Gastroesophageal sphincter (tissue), 4 donors: Measurements from ENCODE around the gene POMT2. TPM values are rescaled to one million over a fixed set of nuclear protein-coding genes. Genes with fewer than 3 reads are reported as not detected.

Source experiments
- ATAC-seq: fragments of 150-250 bp; one replicate; pipeline ENCODE4 v1.9.1; 2016; ENCODE audit warnings: mild to moderate bottlenecking, moderate library complexity
- H3K27ac ChIP-seq, 4 donors: fragments of 200-600 bp; sonication (generic) in 3 of 4; 1 replicate in 3 of 4; 2 replicates in 1 of 4; pipeline ENCODE4 v1.5.1; 2016 to 2019
- H3K27me3 ChIP-seq: fragments of 200-600 bp; sonication (generic); one replicate; pipeline ENCODE4 v1.5.1; 2019
- H3K36me3 ChIP-seq, 2 donors: fragments of 200-600 bp; sonication (generic); one replicate each; pipeline ENCODE4 v1.5.1; 2019; ENCODE audit warnings: control low read depth in 1 of 2
- H3K4me1 ChIP-seq, 3 donors: fragments of 200-600 bp; sonication (generic); 1 replicate in 2 of 3; 2 replicates in 1 of 3; pipeline ENCODE4 v1.5.1; 2016 to 2019; ENCODE audit warnings: control low read depth in 2 of 3
- H3K4me3 ChIP-seq, 2 donors: fragments of 200-600 bp; sonication (generic); one replicate each; pipeline ENCODE4 v1.5.1; 2019; ENCODE audit warnings: mild to moderate bottlenecking in 1 of 2, moderate library complexity in 1 of 2
- H3K9me3 ChIP-seq, 3 donors: fragments of 200-600 bp; sonication (generic); one replicate each; pipeline ENCODE4 v1.5.1; 2017 to 2019; ENCODE audit warnings: control low read depth in 2 of 3
- CTCF ChIP-seq, 4 experiments: fragments of 200-600 bp in 2 of 4; fragments of 450-650 bp in 2 of 4; sonication (generic) in 1 of 4; IDR thresholded peaks; one replicate each; pipeline ENCODE4 v1.5.1; 2017 to 2019; ENCODE audit warnings: antibody characterized with exemption in 4 of 4, mild to moderate bottlenecking in 2 of 4, moderate library complexity in 2 of 4
- EP300 ChIP-seq: sonication (generic); formaldehyde crosslinking; IDR thresholded peaks from one replicate; pipeline ENCODE4 v1.6.1; 2017; ENCODE audit warnings: antibody characterized with exemption, mild to moderate bottlenecking
- POLR2A ChIP-seq, 2 donors: fragments of 450-650 bp; IDR thresholded peaks; one replicate each; pipeline ENCODE4 v1.6.1; 2017; ENCODE audit warnings: antibody characterized with exemption in 2 of 2, mild to moderate bottlenecking in 2 of 2, moderate library complexity in 1 of 2
- POLR2AphosphoS5 ChIP-seq: sonication (generic); formaldehyde crosslinking; IDR thresholded peaks from one replicate; pipeline ENCODE4 v1.6.1; 2017; ENCODE audit warnings: antibody characterized with exemption
- WGBS, 2 donors: methylation state at CpG; one replicate each; pipeline ENCODE4 v1.1.5; 2018; ENCODE audit warnings: low coverage in 1 of 2; 5-methylcytosine and 5-hydroxymethylcytosine counted together
- total RNA-seq, 4 donors: library from RNA; depleted of rRNA; stranded (reverse); fragments of >200 nt; gene quantifications; one replicate each; pipeline ENCODE4 v1.1.0, GENCODE V29; 2016

POMT2 gene
- total RNA-seq, 4 donors from 2014 or later, result 8.1 to 20.9 (median 14.4) TPM

- no peak overlapping the region for H3K27ac ChIP-seq
- no peaks in the 10 kb centered on the region for H3K4me1 ChIP-seq
- no peaks in the 10 kb centered on the region for H3K9me3 ChIP-seq
- H3K36me3 ChIP-seq, result no peaks in the 10 kb centered on the region
- WGBS, 2 donors, result 100% methylated on average over 1 to 2 of the region's 7 CpGs
- TF ChIP-seq POLR2AphosphoS5 (no peak), POLR2A (IDR thresholded peaks at IDR 0.05) (no peak), CTCF (IDR thresholded peaks at IDR 0.05) (no peak), EP300 (no peak)
- ATAC-seq, result no peak
- no peak overlapping the region for H3K4me3 ChIP-seq
- H3K27me3 ChIP-seq, result peaks cover 13% of the 10 kb centered on the region
Measured at GRCh38 chr14:77248666-77249065, 72.0 kb downstream of the POMT2 start.

- H3K27me3 ChIP-seq, result peaks cover 9% of the 10 kb centered on the region
- no peaks in the 10 kb centered on the region for H3K36me3 ChIP-seq
- TF ChIP-seq POLR2A (IDR thresholded peaks at IDR 0.05), result no peak
- TF ChIP-seq CTCF (IDR thresholded peaks at IDR 0.05), result no peak
- TF ChIP-seq EP300, result no peak
- TF ChIP-seq POLR2AphosphoS5, result no peak
- WGBS, 2 donors, result 78 to 92% methylated on average over 1 of the region's 1 CpG
- no peaks in the 10 kb centered on the region for H3K9me3 ChIP-seq
- H3K4me3 ChIP-seq, result no peak overlapping the region
- H3K27ac ChIP-seq, result no peak overlapping the region
- ATAC-seq, result no peak
- H3K4me1 ChIP-seq, result no peaks in the 10 kb centered on the region
Measured at GRCh38 chr14:77246784-77247183, 73.9 kb downstream of the POMT2 start.

- TF ChIP-seq EP300, result no peak
- no peak for TF ChIP-seq POLR2AphosphoS5
- no peaks in the 10 kb centered on the region for H3K4me1 ChIP-seq
- no peak overlapping the region for H3K4me3 ChIP-seq
- H3K27me3 ChIP-seq, result peaks cover 9% of the 10 kb centered on the region
- H3K36me3 ChIP-seq, result no peaks in the 10 kb centered on the region
- ATAC-seq, result no peak
- no peak overlapping the region for H3K27ac ChIP-seq
- H3K9me3 ChIP-seq, result no peaks in the 10 kb centered on the region
- WGBS, 2 donors, result 67 to 83% methylated on average over 1 to 2 of the region's 4 CpGs
Measured at GRCh38 chr14:77245820-77246219, 74.9 kb downstream of the POMT2 start.

DNA sequence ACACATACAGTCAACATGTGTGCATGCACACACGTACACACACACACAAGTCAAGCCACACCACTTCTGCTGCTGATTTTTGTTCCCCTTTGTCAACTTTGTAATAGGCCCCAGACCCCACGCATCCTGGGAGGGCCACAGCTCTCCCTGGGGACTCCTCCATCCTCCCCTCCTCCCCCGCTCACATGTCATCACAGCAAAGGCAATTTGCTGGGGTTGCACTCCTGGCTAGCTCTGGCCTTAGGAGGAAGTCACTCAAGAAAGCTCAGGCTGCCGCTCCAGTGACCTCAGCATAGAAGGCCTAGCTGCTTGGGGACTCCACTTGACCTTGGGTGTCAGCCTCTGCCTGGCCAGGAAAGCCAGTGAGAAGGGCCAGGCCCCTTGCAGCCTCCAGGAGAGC is 76.8 kb downstream of the POMT2 start:
- Histone ChIP-seq H3K27me3 (peaks cover 9% of the 10 kb centered on the region), H3K9me3 (no peaks in the 10 kb centered on the region), H3K4me3 (no peak overlapping the region), H3K4me1 (no peaks in the 10 kb centered on the region), H3K36me3 (no peaks in the 10 kb centered on the region), H3K27ac (no peak overlapping the region)
- TF ChIP-seq POLR2AphosphoS5 (no peak), CTCF (IDR thresholded peaks at IDR 0.05) (no peak), EP300 (no peak), POLR2A (IDR thresholded peaks at IDR 0.05) (no peak)
- WGBS, 2 donors, result 77 to 83% methylated on average over 1 to 3 of the region's 4 CpGs
- no peak for ATAC-seq

GRCh38 chr14:77242752-77243151 is 77.9 kb downstream of the POMT2 start:
- Histone ChIP-seq H3K4me1 (no peaks in the 10 kb centered on the region), H3K9me3 (no peaks in the 10 kb centered on the region), H3K4me3 (no peak overlapping the region), H3K36me3 (no peaks in the 10 kb centered on the region), H3K27ac (no peak overlapping the region), H3K27me3 (peaks cover 9% of the 10 kb centered on the region)
- no peak for ATAC-seq
- 63 to 79% methylated on average over 7 to 9 of the region's 12 CpGs for WGBS, 2 donors
- TF ChIP-seq POLR2AphosphoS5 (no peak), CTCF (IDR thresholded peaks at IDR 0.05) (no peak), POLR2A (IDR thresholded peaks at IDR 0.05) (no peak), EP300 (no peak)
